Tibial nerve (tissue), 4 donors: Measurements from ENCODE around the gene CLIC6. TPM values are rescaled to one million over a fixed set of nuclear protein-coding genes. Genes with fewer than 3 reads are reported as not detected.
"Not testable (repeated sequence)": the region's sequence is repeated elsewhere in the genome, so short reads cannot be mapped to it uniquely, and the experiment has no call there.

Experiments
- DNase-seq, 2 donors: peaks; one replicate each; pipeline ENCODE4 v3.0.0-alpha.2; 2019; ENCODE audit warnings: low spot score in 2 of 2
- H3K27ac ChIP-seq, 4 donors: fragments of 200-600 bp; sonication (generic) in 3 of 4; one replicate each; pipeline ENCODE4 v1.5.1; 2017 to 2019; ENCODE audit warnings: mild to moderate bottlenecking in 1 of 4
- H3K27me3 ChIP-seq, 2 donors: fragments of 200-600 bp; sonication (generic) in 1 of 2; one replicate each; pipeline versions ENCODE4 v1.5.1 to v1.6.0; 2017 to 2019
- H3K36me3 ChIP-seq, 3 donors: fragments of 200-600 bp; sonication (generic); one replicate each; pipeline ENCODE4 v1.5.1; 2018 to 2019
- H3K4me1 ChIP-seq, 4 donors: fragments of 200-600 bp; sonication (generic) in 3 of 4; one replicate each; pipeline ENCODE4 v1.5.1; 2017 to 2019
- H3K4me3 ChIP-seq, 4 donors: fragments of 200-600 bp; sonication (generic) in 3 of 4; one replicate each; pipeline ENCODE4 v1.5.1; 2017 to 2019; ENCODE audit warnings: mild to moderate bottlenecking in 1 of 4, moderate library complexity in 1 of 4
- H3K9me3 ChIP-seq, 4 donors: fragments of 200-600 bp; sonication (generic) in 3 of 4; one replicate each; pipeline ENCODE4 v1.5.1; 2017 to 2019
- CTCF ChIP-seq, 5 experiments: fragments of 200-600 bp in 3 of 5; fragments of 450-650 bp in 2 of 5; sonication (generic) in 3 of 5; IDR thresholded peaks; one replicate each; pipeline ENCODE4 v1.5.1; 2016 to 2019; ENCODE audit warnings: antibody characterized with exemption in 5 of 5, mild to moderate bottlenecking in 3 of 5, moderate library complexity in 2 of 5
- EP300 ChIP-seq, 2 donors: sonication (generic); formaldehyde crosslinking; IDR thresholded peaks; one replicate each; pipeline ENCODE4 v1.6.1; 2017; ENCODE audit warnings: antibody characterized with exemption in 2 of 2, mild to moderate bottlenecking in 1 of 2
- POLR2A ChIP-seq, 2 donors: fragments of 450-650 bp; IDR thresholded peaks; one replicate each; pipeline ENCODE4 v1.6.1; 2017; ENCODE audit warnings: antibody characterized with exemption in 2 of 2, mild to moderate bottlenecking in 2 of 2, moderate library complexity in 2 of 2
- WGBS, 2 donors: methylation state at CpG; one replicate each; pipeline ENCODE4 v1.1.5; 2018; 5-methylcytosine and 5-hydroxymethylcytosine counted together
- total RNA-seq, 4 donors: library from RNA; depleted of rRNA; stranded (reverse); fragments of >200 nt; gene quantifications; one replicate each; pipeline ENCODE4 v1.1.0, GENCODE V29; 2016

CLIC6 gene
- total RNA-seq, 4 donors from 2014 or later = 3.3 to 11.6 (median 7.0) TPM

GRCh38 chr21:34651642-34652041 lies 17.2 kb upstream of the CLIC6 start:
- TF ChIP-seq CTCF (IDR thresholded peaks at IDR 0.05) (no peak), POLR2A (IDR thresholded peaks at IDR 0.05) (no peak), EP300 (IDR thresholded peaks at IDR 0.05) (no peak)
- no peaks in the 10 kb centered on the region for H3K4me1 ChIP-seq
- H3K4me3 ChIP-seq = no peak overlapping the region
- no peaks in the 10 kb centered on the region for H3K36me3 ChIP-seq
- H3K27me3 ChIP-seq = peaks cover 0 to 18% of the 10 kb centered on the region in 2 donors
- peaks cover 0 to 21% (median 4%) of the 10 kb centered on the region in 4 donors for H3K9me3 ChIP-seq
- 69 to 79% methylated on average over 1 of the region's 1 CpG for WGBS, 2 donors
- no peak overlapping the region for H3K27ac ChIP-seq
- no peak for DNase-seq

GRCh38 chr21:34653522-34653921 lies 15.3 kb upstream of the CLIC6 start:
- H3K36me3 ChIP-seq = no peaks in the 10 kb centered on the region
- H3K9me3 ChIP-seq = peaks cover 0 to 21% (median 4%) of the 10 kb centered on the region in 4 donors
- H3K4me3 ChIP-seq = no peak overlapping the region
- WGBS, 2 donors = 92% methylated on average over 6 of the region's 6 CpGs
- DNase-seq = no peak
- H3K27me3 ChIP-seq = peaks cover 0 to 10% of the 10 kb centered on the region in 2 donors
- H3K4me1 ChIP-seq = no peaks in the 10 kb centered on the region
- no peak for TF ChIP-seq EP300 (IDR thresholded peaks at IDR 0.05)
- no peak for TF ChIP-seq CTCF (IDR thresholded peaks at IDR 0.05)
- TF ChIP-seq POLR2A (IDR thresholded peaks at IDR 0.05) = no peak
- H3K27ac ChIP-seq = no peak overlapping the region

GRCh38 chr21:34661848-34662247 lies 6.9 kb upstream of the CLIC6 start:
- Histone ChIP-seq H3K9me3 (peaks cover 0 to 32% (median 6%) of the 10 kb centered on the region in 4 donors), H3K27me3 (no peaks in the 10 kb centered on the region), H3K27ac (no peak overlapping the region), H3K36me3 (no peaks in the 10 kb centered on the region), H3K4me1 (no peaks in the 10 kb centered on the region), H3K4me3 (no peak overlapping the region)
- TF ChIP-seq POLR2A (IDR thresholded peaks at IDR 0.05) (no peak), CTCF (IDR thresholded peaks at IDR 0.05) (no peak), EP300 (IDR thresholded peaks at IDR 0.05) (no peak)
- DNase-seq = no peak

GRCh38 chr21:34667761-34668160 lies 1.0 kb upstream of the CLIC6 start:
- TF ChIP-seq EP300 (IDR thresholded peaks at IDR 0.05) (no peak), CTCF (IDR thresholded peaks at IDR 0.05) (no peak), POLR2A (IDR thresholded peaks at IDR 0.05) (no peak)
- WGBS, 2 donors = 87 to 98% methylated on average over 3 of the region's 3 CpGs
- Histone ChIP-seq H3K27me3 (peaks cover 0 to 47% of the 10 kb centered on the region in 2 donors), H3K36me3 (no peaks in the 10 kb centered on the region), H3K9me3 (peaks cover 0 to under 1% (median 0%) of the 10 kb centered on the region in 4 donors), H3K4me3 (no peak overlapping the region), H3K4me1 (peaks cover 0 to 31% (median 13%) of the 10 kb centered on the region in 4 donors), H3K27ac (no peak overlapping the region)
- DNase-seq = no peak

GRCh38 chr21:34669149-34669879 lies 520 bp downstream of the CLIC6 start:
- Histone ChIP-seq H3K27me3 (peaks cover 0 to 63% of the 10 kb centered on the region in 2 donors), H3K4me1 (peaks cover 0 to 36% (median 13%) of the 10 kb centered on the region in 4 donors), H3K4me3 (peak overlapping the region; percentile 40 to 60 (median 49)), H3K36me3 (no peaks in the 10 kb centered on the region), H3K27ac (peak overlapping the region in 2 of 4 donors; percentile 51 to 72), H3K9me3 (no peaks in the 10 kb centered on the region)
- 2 to 5% methylated on average over 61 to 64 of the region's 74 CpGs for WGBS, 2 donors
- DNase-seq = no peak
- no peak for TF ChIP-seq EP300 (IDR thresholded peaks at IDR 0.05)
- no peak for TF ChIP-seq CTCF (IDR thresholded peaks at IDR 0.05)
- TF ChIP-seq POLR2A (IDR thresholded peaks at IDR 0.05) = no peak

- H3K27me3 ChIP-seq = peaks cover 0 to 64% of the 10 kb centered on the region in 2 donors
- peak overlapping the region; percentile 40 to 60 (median 49) for H3K4me3 ChIP-seq
- peaks cover 0 to 36% (median 13%) of the 10 kb centered on the region in 4 donors for H3K4me1 ChIP-seq
- not testable (repeated sequence) for DNase-seq, H3K9me3 ChIP-seq, H3K36me3 ChIP-seq
- 0 to 3% methylated on average over 17 to 41 of the region's 46 CpGs for WGBS, 2 donors
- H3K27ac ChIP-seq = peak overlapping the region in 2 of 4 donors; percentile 51 to 72
Measured at GRCh38 chr21:34669880-34670219, 1.1 kb downstream of the CLIC6 start.
